Measurements from ENCODE around the gene VEGFA.

DNA sequence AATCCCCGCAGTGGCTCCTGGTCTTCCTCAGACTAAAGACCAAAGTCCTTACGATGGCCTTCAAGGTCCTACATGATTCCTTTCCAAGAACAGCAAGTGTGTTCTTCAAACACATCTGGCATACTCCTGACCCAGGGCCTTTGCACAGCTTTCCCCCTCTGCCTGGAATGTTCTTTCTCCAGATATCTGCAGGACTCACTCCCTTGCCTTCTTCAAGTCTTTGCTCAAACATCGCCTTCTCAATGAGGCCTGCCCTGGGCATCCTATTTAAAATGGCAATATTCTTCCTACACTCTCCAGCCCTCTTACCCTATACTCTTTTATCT, 30.2 kb downstream of the VEGFA start:
- TF ChIP-seq TAF1 (IDR thresholded peaks at IDR 0.05; ENCODE audit: borderline replicate concordance, insufficient read depth, low read length) = no peak
- TF ChIP-seq POLR2AphosphoS5 (IDR thresholded peaks at IDR 0.05; ENCODE audit: low read depth, low read length) = no peak
- TF ChIP-seq, protein P1, sequence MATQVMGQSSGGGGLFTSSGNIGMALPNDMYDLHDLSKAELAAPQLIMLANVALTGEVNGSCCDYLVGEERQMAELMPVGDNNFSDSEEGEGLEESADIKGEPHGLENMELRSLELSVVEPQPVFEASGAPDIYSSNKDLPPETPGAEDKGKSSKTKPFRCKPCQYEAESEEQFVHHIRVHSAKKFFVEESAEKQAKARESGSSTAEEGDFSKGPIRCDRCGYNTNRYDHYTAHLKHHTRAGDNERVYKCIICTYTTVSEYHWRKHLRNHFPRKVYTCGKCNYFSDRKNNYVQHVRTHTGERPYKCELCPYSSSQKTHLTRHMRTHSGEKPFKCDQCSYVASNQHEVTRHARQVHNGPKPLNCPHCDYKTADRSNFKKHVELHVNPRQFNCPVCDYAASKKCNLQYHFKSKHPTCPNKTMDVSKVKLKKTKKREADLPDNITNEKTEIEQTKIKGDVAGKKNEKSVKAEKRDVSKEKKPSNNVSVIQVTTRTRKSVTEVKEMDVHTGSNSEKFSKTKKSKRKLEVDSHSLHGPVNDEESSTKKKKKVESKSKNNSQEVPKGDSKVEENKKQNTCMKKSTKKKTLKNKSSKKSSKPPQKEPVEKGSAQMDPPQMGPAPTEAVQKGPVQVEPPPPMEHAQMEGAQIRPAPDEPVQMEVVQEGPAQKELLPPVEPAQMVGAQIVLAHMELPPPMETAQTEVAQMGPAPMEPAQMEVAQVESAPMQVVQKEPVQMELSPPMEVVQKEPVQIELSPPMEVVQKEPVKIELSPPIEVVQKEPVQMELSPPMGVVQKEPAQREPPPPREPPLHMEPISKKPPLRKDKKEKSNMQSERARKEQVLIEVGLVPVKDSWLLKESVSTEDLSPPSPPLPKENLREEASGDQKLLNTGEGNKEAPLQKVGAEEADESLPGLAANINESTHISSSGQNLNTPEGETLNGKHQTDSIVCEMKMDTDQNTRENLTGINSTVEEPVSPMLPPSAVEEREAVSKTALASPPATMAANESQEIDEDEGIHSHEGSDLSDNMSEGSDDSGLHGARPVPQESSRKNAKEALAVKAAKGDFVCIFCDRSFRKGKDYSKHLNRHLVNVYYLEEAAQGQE (IDR thresholded peaks at IDR 0.05; ENCODE audit: insufficient read depth in 1 of 2, low read depth in 2 of 2, low read length in 2 of 2) = no peak
- TF ChIP-seq SIN3A (IDR thresholded peaks at IDR 0.05; ENCODE audit: borderline replicate concordance, insufficient read depth, low read length) = no peak

Data from PFSK-1 (cell line).